ENCODE results near the gene SPNS3. TPM values are rescaled to one million over a fixed set of nuclear protein-coding genes. Genes with fewer than 3 reads are reported as not detected.

The SPNS3 gene
- total RNA-seq, 3 donors from 2014 or later (not counting 1 experiment from before 2014, with no cell fraction given) = 1.2 to 2.1 (median 1.9) TPM

GRCh38 chr17:4492721-4493561, 59.2 kb downstream of the SPNS3 start:
- H3K27ac ChIP-seq (ENCODE audit: low read length) = no peak overlapping the region
- 44% methylated on average over 20 of the region's 20 CpGs for WGBS (ENCODE audit: insufficient coverage)
- DNase-seq = peak in 1 of 2 donors; percentile 54
- Mint-ChIP-seq H3K36me3 (no peaks in the 10 kb centered on the region), H3K4me3 (no peak overlapping the region), H3K27me3 (ENCODE audit: low read depth in 2 of 2) (peaks cover 0 to 6% of the 10 kb centered on the region in 2 donors), H3K27ac (no peak overlapping the region), H3K9me3 (no peaks in the 10 kb centered on the region), H3K4me1 (no peaks in the 10 kb centered on the region)
- no peak overlapping the region for H3K4me3 ChIP-seq (ENCODE audit: low read length)
- no peaks in the 10 kb centered on the region for H3K27me3 ChIP-seq (ENCODE audit: control insufficient read depth, insufficient read depth, low read length)
- no peaks in the 10 kb centered on the region for H3K9me3 ChIP-seq (ENCODE audit: control insufficient read depth, insufficient read depth, low read length)
- no peak for TF ChIP-seq CTCF (IDR thresholded peaks at IDR 0.05)
- H3K36me3 ChIP-seq (ENCODE audit: control insufficient read depth, insufficient read depth, low read length) = no peaks in the 10 kb centered on the region
- peak in 1 of 3 donors; percentile 41 for ATAC-seq
- intact Hi-C loops (cut with micrococcal nuclease) = no loop called here
- no peaks in the 10 kb centered on the region for H3K4me1 ChIP-seq (ENCODE audit: control insufficient read depth, insufficient read depth, low read length)

DNA sequence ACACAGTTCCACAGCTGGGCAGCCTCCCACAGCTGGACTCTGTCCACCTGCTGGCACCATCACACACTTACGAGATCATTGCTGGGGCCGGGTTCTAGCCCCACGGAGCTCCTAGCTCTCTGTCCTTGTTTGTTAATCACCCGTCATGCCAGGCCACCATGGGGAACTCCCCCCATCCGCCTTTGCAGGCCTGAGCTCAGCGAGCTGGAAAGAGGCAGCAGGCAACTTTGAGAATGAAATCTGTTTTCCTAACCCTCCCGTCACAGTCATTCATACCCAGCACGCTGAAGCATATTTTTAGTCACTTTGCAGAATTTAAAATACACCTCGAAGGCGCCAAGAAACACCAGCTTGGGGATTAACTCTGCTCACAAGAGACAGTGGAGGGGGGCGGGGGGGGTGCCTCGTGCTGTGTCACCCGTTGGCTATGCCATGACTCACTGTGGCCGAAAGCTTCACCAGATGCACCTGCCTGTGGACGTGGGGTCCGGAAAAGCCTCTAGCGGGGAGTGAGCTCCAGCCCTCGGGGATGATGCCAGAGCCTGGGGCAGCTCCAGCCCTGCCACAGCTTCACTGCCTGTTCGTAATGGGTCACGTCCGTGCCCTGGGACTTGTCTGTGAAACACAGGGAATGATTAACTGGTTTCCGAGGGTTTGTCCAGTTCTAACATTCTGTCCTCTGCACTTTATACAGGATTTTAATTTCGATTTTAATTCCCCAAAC, 63.5 kb downstream of the SPNS3 start:
- Histone ChIP-seq H3K36me3 (ENCODE audit: control insufficient read depth, insufficient read depth, low read length) (no peaks in the 10 kb centered on the region), H3K27me3 (ENCODE audit: control insufficient read depth, insufficient read depth, low read length) (peaks cover 20% of the 10 kb centered on the region), H3K4me1 (ENCODE audit: control insufficient read depth, insufficient read depth, low read length) (peaks cover 30% of the 10 kb centered on the region), H3K4me3 (ENCODE audit: low read length) (no peak overlapping the region), H3K9me3 (ENCODE audit: control insufficient read depth, insufficient read depth, low read length) (no peaks in the 10 kb centered on the region), H3K27ac (ENCODE audit: low read length) (no peak overlapping the region)
- Mint-ChIP-seq H3K4me1 (peaks cover 15% of the 10 kb centered on the region in 2 donors), H3K9me3 (no peaks in the 10 kb centered on the region), H3K36me3 (no peaks in the 10 kb centered on the region), H3K27ac (no peak overlapping the region), H3K27me3 (ENCODE audit: low read depth in 2 of 2) (peaks cover 22 to 24% of the 10 kb centered on the region in 2 donors), H3K4me3 (peak overlapping the region; percentile 25)
- WGBS (ENCODE audit: insufficient coverage) = 73% methylated on average over 22 of the region's 23 CpGs
- TF ChIP-seq CTCF (IDR thresholded peaks at IDR 0.05) = no peak
- ATAC-seq (no peak), DNase-seq (no peak)
- intact Hi-C loops (cut with micrococcal nuclease) = no loop called here

DNA sequence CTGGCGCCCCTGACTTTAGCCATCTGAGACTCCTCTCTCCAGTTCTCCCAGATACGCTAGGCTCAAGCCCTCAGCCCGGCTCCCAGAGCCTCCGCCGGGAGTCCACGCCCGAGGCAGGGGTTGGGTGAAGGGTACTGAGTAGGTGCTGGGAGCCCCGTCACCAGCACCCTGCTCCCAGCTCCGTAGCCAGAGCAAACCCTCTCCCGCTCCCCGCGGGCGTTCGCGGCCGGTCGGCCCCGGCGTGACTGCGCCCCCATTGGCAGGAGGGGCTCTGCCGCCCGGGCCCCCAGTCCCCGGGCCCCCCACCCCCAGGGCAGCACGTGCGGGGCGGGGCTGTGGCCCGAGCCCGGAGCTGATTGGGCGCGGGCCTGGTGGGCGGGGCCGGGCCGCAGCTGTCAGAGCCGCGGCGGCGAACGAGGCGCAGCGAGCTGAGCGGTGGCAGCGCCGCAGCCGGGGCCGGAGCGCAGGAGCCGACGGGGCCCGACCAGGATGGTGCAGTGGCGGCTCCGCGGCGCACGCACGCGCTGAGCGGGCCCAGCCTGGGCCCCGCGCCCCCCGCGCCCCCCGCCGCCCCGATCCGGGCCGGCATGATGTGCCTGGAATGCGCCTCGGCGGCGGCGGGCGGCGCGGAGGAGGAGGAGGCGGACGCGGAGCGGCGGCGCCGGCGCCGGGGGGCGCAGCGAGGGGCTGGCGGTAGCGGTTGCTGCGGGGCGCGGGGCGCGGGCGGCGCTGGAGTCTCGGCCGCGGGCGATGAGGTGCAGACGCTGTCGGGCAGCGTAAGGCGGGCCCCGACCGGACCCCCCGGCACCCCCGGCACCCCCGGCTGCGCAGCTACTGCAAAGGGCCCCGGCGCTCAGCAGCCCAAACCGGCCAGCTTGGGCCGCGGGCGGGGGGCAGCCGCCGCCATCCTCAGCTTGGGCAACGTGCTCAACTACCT, 65.0 kb downstream of the SPNS3 start, which contains the start of gene SPNS2:
TSS of gene SPNS2 (plus strand) at position 421 of the 937 bp plus-strand sequence. CDS start at position 588, 167 bp downstream.
- Mint-ChIP-seq H3K4me1 (peaks cover 15% of the 10 kb centered on the region in 2 donors), H3K36me3 (no peaks in the 10 kb centered on the region), H3K9me3 (no peaks in the 10 kb centered on the region), H3K27me3 (ENCODE audit: low read depth in 2 of 2) (peaks cover 23 to 30% of the 10 kb centered on the region in 2 donors), H3K27ac (peak within 1 kb of the TSS in 1 of 2 donors; percentile 23), H3K4me3 (peak within 1 kb of the TSS; percentile 83)
- Histone ChIP-seq H3K9me3 (ENCODE audit: control insufficient read depth, insufficient read depth, low read length) (no peaks in the 10 kb centered on the region), H3K36me3 (ENCODE audit: control insufficient read depth, insufficient read depth, low read length) (no peaks in the 10 kb centered on the region), H3K4me1 (ENCODE audit: control insufficient read depth, insufficient read depth, low read length) (peaks cover 30% of the 10 kb centered on the region), H3K4me3 (ENCODE audit: low read length) (peak within 1 kb of the TSS; percentile 7), H3K27me3 (ENCODE audit: control insufficient read depth, insufficient read depth, low read length) (peaks cover 30% of the 10 kb centered on the region), H3K27ac (ENCODE audit: low read length) (no peak within 1 kb of the TSS)
- under 1% methylated on average over 116 of the region's 117 CpGs for WGBS (ENCODE audit: insufficient coverage)
- DNase-seq (peak; percentile 45 to 82), ATAC-seq (peak; percentile 80 to 91 (median 86))
- intact Hi-C loops (cut with micrococcal nuclease) = no loop called here
- TF ChIP-seq CTCF (IDR thresholded peaks at IDR 0.05) = no peak

All from natural killer cell (primary cell).